Astrocyte of the hippocampus (primary cell): Measurements from ENCODE around the gene SGMS1.
A peak's percentile ranks its signal among the peaks of the same experiment; 100 is the strongest.
"Not testable (repeated sequence)": the region's sequence is repeated elsewhere in the genome, so short reads cannot be mapped to it uniquely, and the experiment has no call there.

Experiments
- DNase-seq: peaks from one replicate; pipeline ENCODE4 v3.0.0; 2011; ENCODE audit warnings: low read depth, low spot score

The SGMS1 gene

GRCh38 chr10:50271564-50272250, 352.0 kb downstream of the SGMS1 start:
- no peak for DNase-seq

- not testable (repeated sequence) for DNase-seq
These were observed 355.9 kb downstream of the SGMS1 start for GRCh38 chr10:50267877-50268276.

GRCh38 chr10:50262625-50263024, 361.1 kb downstream of the SGMS1 start:
- DNase-seq = not testable (repeated sequence)

GRCh38 chr10:50260791-50261281, 362.9 kb downstream of the SGMS1 start:
- peak; percentile 7 for DNase-seq
